ENCODE data around the gene TMEM208. TPM values are rescaled to one million over a fixed set of nuclear protein-coding genes. Genes with fewer than 3 reads are reported as not detected.

Gene TMEM208
- total RNA-seq, 1 experiment from 2014 or later = 48.4 TPM

DNA sequence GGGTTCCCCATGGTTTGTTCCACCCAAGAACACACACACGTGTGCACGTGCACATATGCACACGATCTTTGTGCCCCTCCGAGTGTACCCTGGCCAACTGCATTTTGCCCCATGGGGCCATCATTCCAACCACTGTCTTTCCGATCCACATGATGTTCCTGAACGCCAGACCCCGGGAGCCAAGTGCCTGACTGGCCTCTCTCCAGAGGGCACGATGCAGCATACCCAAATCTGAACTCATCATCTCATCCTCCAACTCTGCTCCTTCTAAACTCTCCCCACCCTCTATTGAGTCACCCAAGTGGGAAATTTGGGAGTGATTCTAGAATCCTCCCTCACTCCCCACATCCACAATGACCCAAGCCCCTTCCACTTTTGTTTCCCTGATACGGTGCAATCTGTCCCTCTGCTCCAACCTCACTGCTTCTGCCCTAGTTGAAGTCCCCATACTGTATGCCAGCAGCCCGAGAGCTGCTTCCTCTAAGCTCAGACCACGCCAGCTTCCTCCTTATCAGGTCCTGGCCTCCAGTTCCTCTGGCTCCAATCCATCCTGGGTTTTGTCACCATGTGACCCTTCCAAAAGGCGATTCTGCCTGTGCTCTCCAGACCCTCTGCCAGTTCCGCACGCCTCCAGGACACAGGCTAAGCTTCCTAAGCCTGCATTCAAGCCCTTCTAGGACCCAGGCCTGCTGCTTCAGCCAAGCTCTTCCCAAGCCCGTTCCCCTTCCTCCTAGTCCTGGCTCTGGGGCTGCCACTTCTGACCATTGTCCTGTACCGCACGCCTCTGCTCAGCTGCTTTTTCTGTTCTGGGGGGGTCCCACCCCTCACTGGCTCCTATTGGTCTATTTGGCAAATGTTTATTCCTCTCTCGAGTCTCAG, 10.1 kb upstream of the TMEM208 start:
- no peaks in the 10 kb centered on the region for H3K4me1 Mint-ChIP-seq
- CTCF ChIA-PET = interaction anchor here (0.8 to 1.0 kb wide), 3 partner anchors 17 to 68 kb away, joined by 3 to 5 read pairs (median 4); no protein-coding TSS in a partner anchor
- H3K27ac Mint-ChIP-seq = peak overlapping the region; percentile 24; the same call in 1 of the 2 replicates
- ATAC-seq = no peak
- DNase-seq (ENCODE audit: low spot score) = no peak
- H3K9me3 Mint-ChIP-seq = no peaks in the 10 kb centered on the region
- H3K27me3 Mint-ChIP-seq (ENCODE audit: low read depth) = peaks cover 55% of the 10 kb centered on the region
- no peak overlapping the region for H3K4me3 Mint-ChIP-seq
- POLR2A ChIA-PET = interaction anchor here (0.6 kb wide), 1 partner anchor 16 kb away, joined by 3 read pairs; no protein-coding TSS in a partner anchor
- H3K36me3 Mint-ChIP-seq = no peaks in the 10 kb centered on the region
- TF ChIP-seq CREM (CRISPR knock-in tag; IDR thresholded peaks at IDR 0.05) = no peak
- TF ChIP-seq, protein P1, sequence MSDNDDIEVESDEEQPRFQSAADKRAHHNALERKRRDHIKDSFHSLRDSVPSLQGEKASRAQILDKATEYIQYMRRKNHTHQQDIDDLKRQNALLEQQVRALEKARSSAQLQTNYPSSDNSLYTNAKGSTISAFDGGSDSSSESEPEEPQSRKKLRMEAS (CRISPR knock-in tag; IDR thresholded peaks at IDR 0.05) = no peak
- TF ChIP-seq, protein P2, sequence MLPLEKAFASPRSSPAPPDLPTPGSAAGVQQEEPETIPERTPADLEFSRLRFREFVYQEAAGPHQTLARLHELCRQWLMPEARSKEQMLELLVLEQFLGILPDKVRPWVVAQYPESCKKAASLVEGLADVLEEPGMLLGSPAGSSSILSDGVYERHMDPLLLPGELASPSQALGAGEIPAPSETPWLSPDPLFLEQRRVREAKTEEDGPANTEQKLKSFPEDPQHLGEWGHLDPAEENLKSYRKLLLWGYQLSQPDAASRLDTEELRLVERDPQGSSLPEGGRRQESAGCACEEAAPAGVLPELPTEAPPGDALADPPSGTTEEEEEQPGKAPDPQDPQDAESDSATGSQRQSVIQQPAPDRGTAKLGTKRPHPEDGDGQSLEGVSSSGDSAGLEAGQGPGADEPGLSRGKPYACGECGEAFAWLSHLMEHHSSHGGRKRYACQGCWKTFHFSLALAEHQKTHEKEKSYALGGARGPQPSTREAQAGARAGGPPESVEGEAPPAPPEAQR (CRISPR knock-in tag; IDR thresholded peaks at IDR 0.05) = no peak
- TF ChIP-seq NFATC4 (CRISPR knock-in tag; IDR thresholded peaks at IDR 0.05) = no peak
- no peak for TF ChIP-seq ZNF416 (CRISPR knock-in tag; IDR thresholded peaks at IDR 0.05)
- TF ChIP-seq NFYB (CRISPR knock-in tag; conservative IDR thresholded peaks at IDR 0.05; ENCODE audit: low read depth) = no peak
- TF ChIP-seq, protein P3, sequence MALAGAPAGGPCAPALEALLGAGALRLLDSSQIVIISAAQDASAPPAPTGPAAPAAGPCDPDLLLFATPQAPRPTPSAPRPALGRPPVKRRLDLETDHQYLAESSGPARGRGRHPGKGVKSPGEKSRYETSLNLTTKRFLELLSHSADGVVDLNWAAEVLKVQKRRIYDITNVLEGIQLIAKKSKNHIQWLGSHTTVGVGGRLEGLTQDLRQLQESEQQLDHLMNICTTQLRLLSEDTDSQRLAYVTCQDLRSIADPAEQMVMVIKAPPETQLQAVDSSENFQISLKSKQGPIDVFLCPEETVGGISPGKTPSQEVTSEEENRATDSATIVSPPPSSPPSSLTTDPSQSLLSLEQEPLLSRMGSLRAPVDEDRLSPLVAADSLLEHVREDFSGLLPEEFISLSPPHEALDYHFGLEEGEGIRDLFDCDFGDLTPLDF (CRISPR knock-in tag; IDR thresholded peaks at IDR 0.05) = no peak
- TF ChIP-seq ZNF232 (CRISPR knock-in tag; IDR thresholded peaks at IDR 0.05) = no peak
- TF ChIP-seq PRRX2 (CRISPR knock-in tag; IDR thresholded peaks at IDR 0.05) = no peak
- no peak for TF ChIP-seq ZNF281 (CRISPR knock-in tag; IDR thresholded peaks at IDR 0.05)
- TF ChIP-seq, protein P4, sequence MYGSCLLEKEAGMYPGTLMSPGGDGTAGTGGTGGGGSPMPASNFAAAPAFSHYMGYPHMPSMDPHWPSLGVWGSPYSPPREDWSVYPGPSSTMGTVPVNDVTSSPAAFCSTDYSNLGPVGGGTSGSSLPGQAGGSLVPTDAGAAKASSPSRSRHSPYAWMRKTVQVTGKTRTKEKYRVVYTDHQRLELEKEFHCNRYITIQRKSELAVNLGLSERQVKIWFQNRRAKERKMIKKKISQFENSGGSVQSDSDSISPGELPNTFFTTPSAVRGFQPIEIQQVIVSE (CRISPR knock-in tag; IDR thresholded peaks at IDR 0.05; ENCODE audit: borderline replicate concordance) = no peak
- TF ChIP-seq, protein P5, sequence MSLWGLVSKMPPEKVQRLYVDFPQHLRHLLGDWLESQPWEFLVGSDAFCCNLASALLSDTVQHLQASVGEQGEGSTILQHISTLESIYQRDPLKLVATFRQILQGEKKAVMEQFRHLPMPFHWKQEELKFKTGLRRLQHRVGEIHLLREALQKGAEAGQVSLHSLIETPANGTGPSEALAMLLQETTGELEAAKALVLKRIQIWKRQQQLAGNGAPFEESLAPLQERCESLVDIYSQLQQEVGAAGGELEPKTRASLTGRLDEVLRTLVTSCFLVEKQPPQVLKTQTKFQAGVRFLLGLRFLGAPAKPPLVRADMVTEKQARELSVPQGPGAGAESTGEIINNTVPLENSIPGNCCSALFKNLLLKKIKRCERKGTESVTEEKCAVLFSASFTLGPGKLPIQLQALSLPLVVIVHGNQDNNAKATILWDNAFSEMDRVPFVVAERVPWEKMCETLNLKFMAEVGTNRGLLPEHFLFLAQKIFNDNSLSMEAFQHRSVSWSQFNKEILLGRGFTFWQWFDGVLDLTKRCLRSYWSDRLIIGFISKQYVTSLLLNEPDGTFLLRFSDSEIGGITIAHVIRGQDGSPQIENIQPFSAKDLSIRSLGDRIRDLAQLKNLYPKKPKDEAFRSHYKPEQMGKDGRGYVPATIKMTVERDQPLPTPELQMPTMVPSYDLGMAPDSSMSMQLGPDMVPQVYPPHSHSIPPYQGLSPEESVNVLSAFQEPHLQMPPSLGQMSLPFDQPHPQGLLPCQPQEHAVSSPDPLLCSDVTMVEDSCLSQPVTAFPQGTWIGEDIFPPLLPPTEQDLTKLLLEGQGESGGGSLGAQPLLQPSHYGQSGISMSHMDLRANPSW (CRISPR knock-in tag; conservative IDR thresholded peaks at IDR 0.05; ENCODE audit: low read depth) = no peak
- TF ChIP-seq NFE2L1 (CRISPR knock-in tag; IDR thresholded peaks at IDR 0.05) = no peak
- no peak for TF ChIP-seq ZNF512 (CRISPR knock-in tag; IDR thresholded peaks at IDR 0.05; ENCODE audit: borderline replicate concordance)
- no peak for TF ChIP-seq FOXP1 (CRISPR knock-in tag; IDR thresholded peaks at IDR 0.05; ENCODE audit: borderline replicate concordance)
- no peak for TF ChIP-seq ATF2 (CRISPR knock-in tag; IDR thresholded peaks at IDR 0.05; ENCODE audit: borderline replicate concordance, low read depth)
- no peak for TF ChIP-seq TEAD4 (CRISPR knock-in tag; IDR thresholded peaks at IDR 0.05)
- no peak for TF ChIP-seq ZNF396 (CRISPR knock-in tag; IDR thresholded peaks at IDR 0.05; ENCODE audit: borderline replicate concordance)

All from WTC11 (cell line).